Testis (tissue), 3 donors: ENCODE results near the gene FHIT. TPM values are rescaled to one million over a fixed set of nuclear protein-coding genes. Genes with fewer than 3 reads are reported as not detected.

Source experiments
- DNase-seq: peaks from one replicate; pipeline ENCODE4 v3.0.0-alpha.2; 2019
- H3K27ac ChIP-seq, 2 donors: fragments of 200-600 bp; sonication (generic); one replicate each; pipeline ENCODE4 v1.5.1; 2019
- H3K27me3 ChIP-seq: fragments of 200-600 bp; sonication (generic); one replicate; pipeline ENCODE4 v1.5.1; 2019
- H3K36me3 ChIP-seq: fragments of 200-600 bp; sonication (generic); one replicate; pipeline ENCODE4 v1.5.1; 2017; ENCODE audit warnings: low read depth; ENCODE audit errors: missing control alignments
- H3K4me1 ChIP-seq: fragments of 200-600 bp; sonication (generic); one replicate; pipeline ENCODE4 v1.5.1; 2019
- H3K4me3 ChIP-seq, 2 donors: fragments of 200-600 bp; sonication (generic); one replicate each; pipeline ENCODE4 v1.5.1; 2017 to 2019
- H3K9me3 ChIP-seq: fragments of 200-600 bp; sonication (generic); one replicate; pipeline ENCODE4 v1.5.1; 2017
- POLR2A ChIP-seq: fragments of 450-650 bp; IDR thresholded peaks from one replicate; pipeline ENCODE4 v1.6.1; 2017; ENCODE audit warnings: antibody characterized with exemption, mild to moderate bottlenecking, moderate library complexity
- WGBS, 2 donors: methylation state at CpG; one replicate each; pipeline ENCODE4 v1.1.5; 2018; 5-methylcytosine and 5-hydroxymethylcytosine counted together
- intact Hi-C: fragments of 100-400 bp; cut with DNase I; formaldehyde crosslinking; loops from one replicate; pipeline ENCODE4 v1.15.1; 2023; ENCODE audit warnings: low total_unique reads
- polyA plus RNA-seq: library from polyadenylated mRNA; stranded (reverse); fragments of 350-450 nt; fragmentation: Illumina TruSeq; extraction: RNeasy Lipid Tissue Mini Kit (QIAGEN cat#74804); gene quantifications from one replicate; pipeline ENCODE4 v1.2.3, GENCODE V29; 2014; ENCODE audit warnings: low read depth, low replicate concordance; ENCODE audit not compliant: insufficient read depth
- total RNA-seq, 2 donors: library from RNA; depleted of rRNA; stranded (reverse); fragments of >200 nt; gene quantifications; one replicate each; pipeline ENCODE4 v1.2.3, GENCODE V29; 2016
- TF ChIP-seq, protein P1 (sequence below), 3 experiments: fragments of 450-650 bp in 2 of 3; fragments of 200-600 bp in 1 of 3; sonication (generic) in 1 of 3; IDR thresholded peaks; one replicate each; pipeline ENCODE4 v1.5.1; 2016 to 2019; ENCODE audit warnings: antibody characterized with exemption in 3 of 3, mild to moderate bottlenecking in 2 of 3, moderate library complexity in 1 of 3

FHIT gene
- total and polyA plus RNA-seq, 3 donors from 2014 or later = 10.1 to 29.6 (median 15.5) TPM

- no peak overlapping the region for H3K27ac ChIP-seq
- TF ChIP-seq, protein P1, sequence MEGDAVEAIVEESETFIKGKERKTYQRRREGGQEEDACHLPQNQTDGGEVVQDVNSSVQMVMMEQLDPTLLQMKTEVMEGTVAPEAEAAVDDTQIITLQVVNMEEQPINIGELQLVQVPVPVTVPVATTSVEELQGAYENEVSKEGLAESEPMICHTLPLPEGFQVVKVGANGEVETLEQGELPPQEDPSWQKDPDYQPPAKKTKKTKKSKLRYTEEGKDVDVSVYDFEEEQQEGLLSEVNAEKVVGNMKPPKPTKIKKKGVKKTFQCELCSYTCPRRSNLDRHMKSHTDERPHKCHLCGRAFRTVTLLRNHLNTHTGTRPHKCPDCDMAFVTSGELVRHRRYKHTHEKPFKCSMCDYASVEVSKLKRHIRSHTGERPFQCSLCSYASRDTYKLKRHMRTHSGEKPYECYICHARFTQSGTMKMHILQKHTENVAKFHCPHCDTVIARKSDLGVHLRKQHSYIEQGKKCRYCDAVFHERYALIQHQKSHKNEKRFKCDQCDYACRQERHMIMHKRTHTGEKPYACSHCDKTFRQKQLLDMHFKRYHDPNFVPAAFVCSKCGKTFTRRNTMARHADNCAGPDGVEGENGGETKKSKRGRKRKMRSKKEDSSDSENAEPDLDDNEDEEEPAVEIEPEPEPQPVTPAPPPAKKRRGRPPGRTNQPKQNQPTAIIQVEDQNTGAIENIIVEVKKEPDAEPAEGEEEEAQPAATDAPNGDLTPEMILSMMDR (IDR thresholded peaks at IDR 0.05) = no peak
- no peak for TF ChIP-seq POLR2A
- no peaks in the 10 kb centered on the region for H3K9me3 ChIP-seq
- H3K4me1 ChIP-seq = no peaks in the 10 kb centered on the region
- no peaks in the 10 kb centered on the region for H3K36me3 ChIP-seq
- no peak overlapping the region for H3K4me3 ChIP-seq
- intact Hi-C loops = no loop called here
- H3K27me3 ChIP-seq = no peaks in the 10 kb centered on the region
- WGBS, 2 donors = 84 to 92% methylated on average over 1 of the region's 1 CpG
- DNase-seq = no peak
Observed at GRCh38 chr3:60912876-60913275, 338.4 kb downstream of the FHIT start.

- no peak for TF ChIP-seq POLR2A
- TF ChIP-seq, protein P1 (IDR thresholded peaks at IDR 0.05) = no peak
- Histone ChIP-seq H3K27ac (no peak overlapping the region), H3K36me3 (no peaks in the 10 kb centered on the region), H3K27me3 (no peaks in the 10 kb centered on the region), H3K4me1 (no peaks in the 10 kb centered on the region), H3K9me3 (no peaks in the 10 kb centered on the region), H3K4me3 (no peak overlapping the region)
- intact Hi-C loops = no loop called here
- no peak for DNase-seq
- WGBS, 2 donors = 92 to 98% methylated on average over 3 of the region's 3 CpGs
Observed at GRCh38 chr3:60912142-60912541, 339.1 kb downstream of the FHIT start.

GRCh38 chr3:60909526-60909925, 341.7 kb downstream of the FHIT start:
- H3K27ac ChIP-seq = no peak overlapping the region
- WGBS, 2 donors = 64 to 90% methylated on average over 2 of the region's 2 CpGs
- TF ChIP-seq, protein P1 (IDR thresholded peaks at IDR 0.05) = no peak
- TF ChIP-seq POLR2A = no peak
- no peaks in the 10 kb centered on the region for H3K36me3 ChIP-seq
- H3K27me3 ChIP-seq = no peaks in the 10 kb centered on the region
- H3K9me3 ChIP-seq = no peaks in the 10 kb centered on the region
- H3K4me1 ChIP-seq = no peaks in the 10 kb centered on the region
- DNase-seq = no peak
- intact Hi-C loops = no loop called here
- H3K4me3 ChIP-seq = no peak overlapping the region

DNA sequence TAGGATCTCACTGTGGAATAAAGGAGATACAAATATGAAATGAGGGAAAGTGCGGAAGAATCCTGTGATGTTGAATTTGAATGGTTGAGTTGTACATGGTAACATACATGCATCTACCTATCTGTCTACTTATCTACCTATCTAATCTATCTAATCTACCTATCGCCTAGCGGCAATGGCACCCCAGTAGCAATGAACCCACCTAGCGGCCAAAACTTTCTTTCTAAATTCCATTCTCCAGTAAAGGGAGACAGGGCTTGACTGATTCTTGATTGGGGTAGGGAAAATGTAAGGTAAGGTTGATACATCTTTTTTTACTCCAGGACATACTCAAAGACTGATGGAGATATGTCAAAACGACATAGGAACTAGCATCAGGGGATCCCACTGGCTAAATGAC, 345.0 kb downstream of the FHIT start:
- intact Hi-C loops = no loop called here
- H3K4me3 ChIP-seq = no peak overlapping the region
- no peaks in the 10 kb centered on the region for H3K4me1 ChIP-seq
- H3K27ac ChIP-seq = no peak overlapping the region
- H3K27me3 ChIP-seq = no peaks in the 10 kb centered on the region
- no peaks in the 10 kb centered on the region for H3K9me3 ChIP-seq
- H3K36me3 ChIP-seq = no peaks in the 10 kb centered on the region
- 93% methylated on average over 5 of the region's 5 CpGs for WGBS, 2 donors
- no peak for DNase-seq
- TF ChIP-seq POLR2A = no peak
- TF ChIP-seq, protein P1 (IDR thresholded peaks at IDR 0.05) = no peak

DNA sequence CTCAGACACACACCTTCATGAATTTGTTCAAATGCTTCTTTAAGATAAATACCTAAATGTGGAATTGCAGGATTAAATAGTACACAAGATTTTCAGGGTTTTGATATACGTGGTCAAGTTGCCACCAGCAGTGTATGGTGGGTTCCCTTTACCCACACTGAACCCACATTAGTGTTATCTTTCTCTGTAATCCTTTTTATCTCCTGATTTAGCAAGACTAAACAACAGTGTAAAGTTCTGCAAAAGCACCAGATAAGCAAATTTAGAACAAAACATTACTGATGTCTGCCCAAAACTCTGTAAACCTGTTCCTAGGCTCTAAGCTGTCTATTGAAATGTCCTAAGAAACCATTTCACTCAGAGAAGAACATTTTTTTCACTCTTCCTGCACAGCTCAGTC, 352.9 kb downstream of the FHIT start:
- Histone ChIP-seq H3K9me3 (no peaks in the 10 kb centered on the region), H3K27ac (no peak overlapping the region), H3K36me3 (no peaks in the 10 kb centered on the region), H3K4me1 (no peaks in the 10 kb centered on the region), H3K27me3 (no peaks in the 10 kb centered on the region), H3K4me3 (no peak overlapping the region)
- no peak for DNase-seq
- intact Hi-C loops = no loop called here
- TF ChIP-seq, protein P1 (IDR thresholded peaks at IDR 0.05) = no peak
- no peak for TF ChIP-seq POLR2A
- WGBS, 2 donors = 75 to 79% methylated on average over 1 of the region's 1 CpG
